Glutamatergic neuron (in vitro differentiated cells): ENCODE data around the gene CDC73. TPM values are rescaled to one million over a fixed set of nuclear protein-coding genes. Genes with fewer than 3 reads are reported as not detected.

Experiments used
- DNase-seq: peaks from one replicate; pipeline ENCODE4 v3.0.0; 2022
- H3K27ac Mint-ChIP-seq: one replicate; pipeline ENCODE4 v1.8.0; 2020; ENCODE audit warnings: mild to moderate bottlenecking, mixed read lengths, inconsistent platforms; ENCODE audit not compliant: unreplicated experiment
- H3K27me3 Mint-ChIP-seq: one replicate; pipeline ENCODE4 v1.8.0; 2020; ENCODE audit warnings: mild to moderate bottlenecking, moderate library complexity, mixed read lengths, inconsistent platforms; ENCODE audit not compliant: unreplicated experiment
- H3K36me3 Mint-ChIP-seq: one replicate; pipeline ENCODE4 v1.8.0; 2020; ENCODE audit warnings: mild to moderate bottlenecking, mixed read lengths, inconsistent platforms; ENCODE audit not compliant: unreplicated experiment
- H3K4me1 Mint-ChIP-seq: one replicate; pipeline ENCODE4 v1.8.0; 2020; ENCODE audit warnings: mild to moderate bottlenecking, low read depth, mixed read lengths, inconsistent platforms; ENCODE audit not compliant: unreplicated experiment
- H3K4me3 Mint-ChIP-seq: one replicate; pipeline ENCODE4 v1.8.0; 2020; ENCODE audit warnings: mild to moderate bottlenecking, mixed read lengths, inconsistent platforms; ENCODE audit not compliant: unreplicated experiment
- H3K9me3 Mint-ChIP-seq: one replicate; pipeline ENCODE4 v1.8.0; 2020; ENCODE audit warnings: mild to moderate bottlenecking, moderate library complexity, mixed read lengths, inconsistent platforms; ENCODE audit not compliant: unreplicated experiment
- CTCF ChIP-seq: fragments of 200-600 bp; sonication (generic); IDR thresholded peaks from one replicate; pipeline ENCODE4 v1.5.0; 2021; ENCODE audit not compliant: partially characterized antibody, unreplicated experiment
- total RNA-seq: library from RNA; stranded (reverse); fragmentation: NEBNext Ultra II Directional; extraction: Animal tissue kit (Norgen Biotek cat#: 25700); gene quantifications from one replicate; pipeline ENCODE4 v1.2.1, GENCODE V29; 2021; ENCODE audit not compliant: unreplicated experiment

Gene CDC73
- total RNA-seq, 1 donor from 2014 or later: 40.0 TPM

- no peak overlapping the region for H3K4me3 Mint-ChIP-seq
These were observed 22.6 kb downstream of the CDC73 start for GRCh38 chr1:193144361-193144938.

DNA sequence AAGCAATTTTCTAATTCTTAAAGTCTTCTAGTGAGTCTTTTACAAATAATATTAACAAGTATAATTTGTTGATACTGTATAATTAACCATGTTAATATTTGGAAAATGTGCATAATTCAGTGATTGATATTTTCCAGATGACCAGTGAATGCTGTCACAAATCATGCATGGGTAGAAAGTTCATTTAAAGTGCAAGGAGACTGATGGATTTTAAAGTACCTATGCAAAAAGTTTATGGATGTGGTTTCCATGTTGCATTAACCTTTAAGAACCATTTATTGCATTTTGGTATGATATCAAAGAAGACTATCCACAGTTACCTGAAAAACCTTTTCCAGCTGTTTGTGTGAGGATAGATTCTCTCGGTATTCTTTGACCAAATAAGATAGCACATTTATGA is 23.2 kb downstream of the CDC73 start:
- no peaks in the 10 kb centered on the region for H3K9me3 Mint-ChIP-seq
- H3K4me1 Mint-ChIP-seq: no peaks in the 10 kb centered on the region
- no peaks in the 10 kb centered on the region for H3K27me3 Mint-ChIP-seq
- H3K27ac Mint-ChIP-seq: no peak overlapping the region
- no peak for DNase-seq
- H3K4me3 Mint-ChIP-seq: no peak overlapping the region
- peaks cover 5% of the 10 kb centered on the region for H3K36me3 Mint-ChIP-seq
- no peak for TF ChIP-seq CTCF

More at GRCh38 chr1:193144361-193144938, 22.6 kb downstream of the CDC73 start:
- no peak for DNase-seq
- peaks cover 5% of the 10 kb centered on the region for H3K36me3 Mint-ChIP-seq
- no peak for TF ChIP-seq CTCF
- no peak overlapping the region for H3K27ac Mint-ChIP-seq
- H3K4me1 Mint-ChIP-seq: no peaks in the 10 kb centered on the region
- no peaks in the 10 kb centered on the region for H3K9me3 Mint-ChIP-seq
- no peaks in the 10 kb centered on the region for H3K27me3 Mint-ChIP-seq

DNA sequence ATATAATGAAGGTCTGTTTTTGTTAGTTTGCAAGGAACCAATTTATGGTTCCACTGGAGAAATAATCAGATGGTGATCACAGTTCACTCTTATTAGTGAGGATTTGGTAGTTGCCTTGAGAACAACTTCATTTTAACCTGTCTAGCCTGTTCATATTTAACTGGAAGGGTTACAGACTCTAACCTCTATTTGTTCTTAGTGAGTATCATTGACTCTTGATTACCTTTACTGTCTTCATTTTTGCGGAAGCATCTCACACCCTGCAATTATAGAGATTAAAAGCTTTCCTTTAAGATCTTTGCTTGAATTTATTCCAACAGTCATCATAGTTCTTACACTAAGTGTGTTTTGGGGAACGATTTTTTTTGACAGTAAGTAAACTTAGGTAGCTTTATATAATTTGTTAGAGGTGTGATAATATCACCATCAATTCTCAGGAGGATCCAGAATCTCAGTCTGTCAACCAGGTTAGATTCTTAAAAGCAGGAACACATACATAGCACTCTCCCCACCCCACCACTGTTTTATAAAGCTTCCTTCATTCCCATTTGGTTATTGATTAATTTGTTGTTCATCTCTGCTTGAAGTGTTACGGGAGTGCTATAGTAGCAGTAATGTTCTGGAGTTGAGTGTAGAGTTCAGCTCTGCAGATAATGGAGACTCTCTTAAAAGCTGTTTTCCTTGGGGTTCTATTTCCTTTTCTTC is 34.4 kb downstream of the CDC73 start:
- H3K27ac Mint-ChIP-seq: no peak overlapping the region
- DNase-seq: no peak
- no peaks in the 10 kb centered on the region for H3K27me3 Mint-ChIP-seq
- no peak overlapping the region for H3K4me3 Mint-ChIP-seq
- no peaks in the 10 kb centered on the region for H3K9me3 Mint-ChIP-seq
- no peak for TF ChIP-seq CTCF
- H3K36me3 Mint-ChIP-seq: no peaks in the 10 kb centered on the region
- H3K4me1 Mint-ChIP-seq: no peaks in the 10 kb centered on the region

GRCh38 chr1:193156822-193157142 is 35.0 kb downstream of the CDC73 start:
- Mint-ChIP-seq H3K27me3 (no peaks in the 10 kb centered on the region), H3K9me3 (no peaks in the 10 kb centered on the region), H3K4me3 (no peak overlapping the region), H3K4me1 (no peaks in the 10 kb centered on the region), H3K27ac (no peak overlapping the region), H3K36me3 (no peaks in the 10 kb centered on the region)
- no peak for DNase-seq
- no peak for TF ChIP-seq CTCF

- H3K4me1 Mint-ChIP-seq: no peaks in the 10 kb centered on the region
- H3K36me3 Mint-ChIP-seq: no peaks in the 10 kb centered on the region
- DNase-seq: no peak
- no peak for TF ChIP-seq CTCF
- H3K4me3 Mint-ChIP-seq: no peak overlapping the region
- no peaks in the 10 kb centered on the region for H3K27me3 Mint-ChIP-seq
- no peak overlapping the region for H3K27ac Mint-ChIP-seq
- H3K9me3 Mint-ChIP-seq: no peaks in the 10 kb centered on the region
These were observed 35.5 kb downstream of the CDC73 start for GRCh38 chr1:193157360-193157759.
